Fibroblast of lung (primary cell): ENCODE results near the gene SULF2.

Experiments used
- CTCF ChIP-seq, 2 donors: IDR thresholded peaks in 1 of 2; conservative IDR thresholded peaks in 1 of 2; 1 replicate in 1 of 2; 2 replicates in 1 of 2; pipeline ENCODE4 v1.5.1; 2011 to 2012; ENCODE audit warnings: low read length in 2 of 2, control low read depth in 1 of 2, inconsistent platforms in 1 of 2, low read depth in 1 of 2, mild to moderate bottlenecking in 1 of 2
- EZH2 ChIP-seq: IDR thresholded peaks from 2 replicates; pipeline ENCODE4 v1.5.1; 2012; ENCODE audit warnings: low read length, control low read depth, mild to moderate bottlenecking; ENCODE audit errors: missing control alignments

- TF ChIP-seq CTCF (conservative IDR thresholded peaks at IDR 0.05 in 1 of 2, IDR thresholded peaks at IDR 0.05 in 1 of 2; ENCODE audit: low read depth in 1 of 2, low read length in 2 of 2): no peak
- TF ChIP-seq EZH2: no peak
Observed at GRCh38 chr20:47758517-47759450, 26.5 kb downstream of the SULF2 start.
